ENCODE measurements around the gene MAMDC2. TPM values are rescaled to one million over a fixed set of nuclear protein-coding genes. Genes with fewer than 3 reads are reported as not detected.

MAMDC2 gene
- total RNA-seq, 4 donors from 2014 or later: 15.8 to 19.6 (median 18.4) TPM

- peaks cover 0 to 6% of the 10 kb centered on the region in 2 donors for H3K4me1 ChIP-seq
Measured at GRCh38 chr9:70134360-70134759, 90.7 kb downstream of the MAMDC2 start.

GRCh38 chr9:70135176-70135575 lies 91.5 kb downstream of the MAMDC2 start:
- no peak for DNase-seq
- H3K36me3 ChIP-seq: no peaks in the 10 kb centered on the region
- TF ChIP-seq CTCF (IDR thresholded peaks at IDR 0.05) (no peak), POLR2A (IDR thresholded peaks at IDR 0.05) (no peak)
- intact Hi-C loops (cut with DNase I): no loop called here
- H3K4me1 ChIP-seq: peaks cover 0 to 6% of the 10 kb centered on the region in 2 donors
- no peaks in the 10 kb centered on the region for H3K27me3 ChIP-seq
- no peaks in the 10 kb centered on the region for H3K9me3 ChIP-seq
- H3K27ac ChIP-seq: no peak overlapping the region
- H3K4me3 ChIP-seq (replicated peaks in 1 of 3): no peak overlapping the region

More at GRCh38 chr9:70134360-70134759, 90.7 kb downstream of the MAMDC2 start:
- Histone ChIP-seq H3K9me3 (no peaks in the 10 kb centered on the region), H3K36me3 (no peaks in the 10 kb centered on the region), H3K27me3 (no peaks in the 10 kb centered on the region), H3K4me3 (replicated peaks in 1 of 3) (no peak overlapping the region), H3K27ac (no peak overlapping the region)
- DNase-seq: no peak
- TF ChIP-seq POLR2A (IDR thresholded peaks at IDR 0.05): no peak
- no peak for TF ChIP-seq CTCF (IDR thresholded peaks at IDR 0.05)
- WGBS, 2 donors: 92 to 100% methylated on average over 1 of the region's 1 CpG
- intact Hi-C loops (cut with DNase I): no loop called here

GRCh38 chr9:70136632-70137031 lies 93.0 kb downstream of the MAMDC2 start:
- intact Hi-C loops (cut with DNase I): no loop called here
- no peak overlapping the region for H3K27ac ChIP-seq
- H3K36me3 ChIP-seq: no peaks in the 10 kb centered on the region
- no peaks in the 10 kb centered on the region for H3K4me1 ChIP-seq
- TF ChIP-seq CTCF (IDR thresholded peaks at IDR 0.05) (no peak), POLR2A (IDR thresholded peaks at IDR 0.05) (no peak)
- H3K27me3 ChIP-seq: no peaks in the 10 kb centered on the region
- no peak for DNase-seq
- H3K9me3 ChIP-seq: no peaks in the 10 kb centered on the region
- no peak overlapping the region for H3K4me3 ChIP-seq (replicated peaks in 1 of 3)
- WGBS, 2 donors: 66 to 70% methylated on average over 1 of the region's 1 CpG

GRCh38 chr9:70137577-70137976 lies 93.9 kb downstream of the MAMDC2 start:
- no peaks in the 10 kb centered on the region for H3K4me1 ChIP-seq
- no peaks in the 10 kb centered on the region for H3K9me3 ChIP-seq
- intact Hi-C loops (cut with DNase I): no loop called here
- no peak overlapping the region for H3K27ac ChIP-seq
- no peak for TF ChIP-seq CTCF (IDR thresholded peaks at IDR 0.05)
- TF ChIP-seq POLR2A (IDR thresholded peaks at IDR 0.05): no peak
- DNase-seq: no peak
- no peaks in the 10 kb centered on the region for H3K36me3 ChIP-seq
- no peak overlapping the region for H3K4me3 ChIP-seq (replicated peaks in 1 of 3)
- WGBS, 2 donors: 75 to 87% methylated on average over 3 of the region's 3 CpGs
- no peaks in the 10 kb centered on the region for H3K27me3 ChIP-seq

- no peaks in the 10 kb centered on the region for H3K27me3 ChIP-seq
- no peak overlapping the region for H3K4me3 ChIP-seq (replicated peaks in 1 of 3)
- no peak overlapping the region for H3K27ac ChIP-seq
- H3K9me3 ChIP-seq: no peaks in the 10 kb centered on the region
- H3K36me3 ChIP-seq: no peaks in the 10 kb centered on the region
- WGBS, 2 donors: 86 to 88% methylated on average over 3 of the region's 3 CpGs
- no peaks in the 10 kb centered on the region for H3K4me1 ChIP-seq
- intact Hi-C loops (cut with DNase I): no loop called here
- TF ChIP-seq POLR2A (IDR thresholded peaks at IDR 0.05) (no peak), CTCF (IDR thresholded peaks at IDR 0.05) (no peak)
- no peak for DNase-seq
Measured at GRCh38 chr9:70142101-70142500, 98.5 kb downstream of the MAMDC2 start.

Measured in thyroid gland (tissue), 4 donors.